ENCODE data around the gene HTD2.
A peak's percentile ranks its signal among the peaks of the same experiment; 100 is the strongest.

HTD2 gene

GRCh38 chr3:58347984-58348383, 41.7 kb downstream of the HTD2 start:
- in situ Hi-C loops (cut with HindIII; ENCODE audit: low sequenced_read_pairs) = no loop called here
- H3K4me3 ChIP-seq (ENCODE audit: low read depth, low read length) = no peak overlapping the region
- DNase-seq (ENCODE audit: low read depth, low spot score) = no peak
- no peak for TF ChIP-seq CTCF (IDR thresholded peaks at IDR 0.05; ENCODE audit: low read depth, low read length)

GRCh38 chr3:58349792-58350626, 43.7 kb downstream of the HTD2 start:
- in situ Hi-C loops (cut with HindIII; ENCODE audit: low sequenced_read_pairs) = no loop called here
- TF ChIP-seq CTCF (IDR thresholded peaks at IDR 0.05; ENCODE audit: low read depth, low read length) = no peak
- no peak overlapping the region for H3K4me3 ChIP-seq (ENCODE audit: low read depth, low read length)
- DNase-seq (ENCODE audit: low read depth, low spot score) = no peak

GRCh38 chr3:58350627-58351013, 44.3 kb downstream of the HTD2 start:
- no peak overlapping the region for H3K4me3 ChIP-seq (ENCODE audit: low read depth, low read length)
- in situ Hi-C loops (cut with HindIII; ENCODE audit: low sequenced_read_pairs) = no loop called here
- no peak for TF ChIP-seq CTCF (IDR thresholded peaks at IDR 0.05; ENCODE audit: low read depth, low read length)
- peak; percentile 26 for DNase-seq (ENCODE audit: low read depth, low spot score)

- in situ Hi-C loops (cut with HindIII; ENCODE audit: low sequenced_read_pairs) = no loop called here
- TF ChIP-seq CTCF (IDR thresholded peaks at IDR 0.05; ENCODE audit: low read depth, low read length) = no peak
- no peak overlapping the region for H3K4me3 ChIP-seq (ENCODE audit: low read depth, low read length)
- no peak for DNase-seq (ENCODE audit: low read depth, low spot score)
These were observed 45.6 kb downstream of the HTD2 start for GRCh38 chr3:58351920-58352319.

DNA sequence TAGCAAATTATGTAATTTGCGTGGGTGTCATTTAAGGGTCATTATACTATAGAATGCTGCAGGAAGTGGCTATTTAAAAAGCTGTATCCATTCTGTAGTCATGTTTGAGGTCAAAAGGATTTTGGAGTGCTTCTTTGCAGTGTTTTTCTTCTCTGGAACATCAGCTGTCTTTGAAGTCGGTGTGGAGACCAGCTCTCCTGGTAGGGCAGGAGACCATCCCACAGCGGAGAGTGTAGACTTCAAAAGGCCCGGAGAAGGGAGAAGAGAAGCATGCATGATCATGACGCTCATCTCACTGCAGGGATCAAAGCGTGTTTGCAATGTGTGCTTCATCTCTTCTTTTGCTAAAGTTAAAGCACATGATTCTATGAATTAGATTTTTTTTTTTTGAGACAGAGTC, 46.3 kb downstream of the HTD2 start:
- no peak overlapping the region for H3K4me3 ChIP-seq (ENCODE audit: low read depth, low read length)
- TF ChIP-seq CTCF (IDR thresholded peaks at IDR 0.05; ENCODE audit: low read depth, low read length) = no peak
- in situ Hi-C loops (cut with HindIII; ENCODE audit: low sequenced_read_pairs) = no loop called here

DNA sequence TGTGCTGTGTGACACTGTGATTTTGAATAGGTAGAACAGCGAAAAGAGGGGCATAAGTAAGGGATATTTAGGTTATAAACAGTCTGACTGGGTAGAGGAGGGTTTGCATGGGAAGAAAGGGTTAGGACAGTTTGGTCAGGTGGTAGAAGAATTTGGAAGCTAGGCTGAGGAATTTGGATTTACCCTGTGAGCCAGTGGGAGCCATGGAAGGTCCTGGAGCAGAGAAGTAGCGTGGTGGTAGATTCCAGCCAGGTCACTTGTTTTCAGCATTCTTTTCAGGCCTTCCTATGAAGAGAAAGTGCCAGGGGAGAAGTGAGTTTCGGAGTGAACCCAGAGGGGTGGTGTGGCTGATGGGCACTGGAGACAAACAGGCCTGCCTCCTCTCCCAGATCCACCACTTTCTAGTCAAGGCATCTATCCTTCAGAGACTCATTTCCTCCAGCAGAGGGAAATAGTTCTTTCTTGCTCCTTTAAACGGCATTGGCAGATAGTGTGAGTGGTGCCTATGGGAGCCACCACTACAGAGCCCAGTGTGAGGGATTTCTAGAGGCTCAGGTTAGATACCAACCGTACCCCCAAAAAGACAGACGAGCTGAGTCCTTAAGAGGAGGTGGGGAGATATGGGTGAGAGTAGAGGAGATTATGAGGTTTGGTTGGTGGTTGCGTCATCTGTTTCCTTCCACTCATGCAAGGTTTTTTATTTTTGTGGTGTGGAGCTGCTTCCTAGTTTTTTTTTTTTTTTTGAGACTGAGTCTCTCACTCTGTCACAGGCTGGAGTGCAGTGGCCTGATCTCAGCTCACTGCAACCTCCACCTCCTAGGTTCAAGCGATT, 47.6 kb downstream of the HTD2 start:
- no peak for DNase-seq (ENCODE audit: low read depth, low spot score)
- TF ChIP-seq CTCF (IDR thresholded peaks at IDR 0.05; ENCODE audit: low read depth, low read length) = no peak
- in situ Hi-C loops (cut with HindIII; ENCODE audit: low sequenced_read_pairs) = no loop called here
- H3K4me3 ChIP-seq (ENCODE audit: low read depth, low read length) = no peak overlapping the region

More for the DNA sequence above, 46.3 kb downstream of the HTD2 start:
- DNase-seq (ENCODE audit: low read depth, low spot score) = peak; percentile 55

Measured in astrocyte of the spinal cord (primary cell).